Measurements from ENCODE around the gene EPRS1. TPM values are rescaled to one million over a fixed set of nuclear protein-coding genes. Genes with fewer than 3 reads are reported as not detected.

Gene EPRS1
- total and polyA plus RNA-seq, 9 of the 15 experiments (the other 6 are each of a cell fraction or from before 2014, with no cell fraction given), result 129 to 291 (median 248) TPM

- no peak for TF ChIP-seq MGA (IDR thresholded peaks at IDR 0.05)
- TF ChIP-seq, protein P1, sequence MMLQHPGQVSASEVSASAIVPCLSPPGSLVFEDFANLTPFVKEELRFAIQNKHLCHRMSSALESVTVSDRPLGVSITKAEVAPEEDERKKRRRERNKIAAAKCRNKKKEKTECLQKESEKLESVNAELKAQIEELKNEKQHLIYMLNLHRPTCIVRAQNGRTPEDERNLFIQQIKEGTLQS (IDR thresholded peaks at IDR 0.05), result peak; percentile 94
- TF ChIP-seq, protein P1 (CRISPR knock-in tag; conservative IDR thresholded peaks at IDR 0.05), result no peak
- no peak for TF ChIP-seq BMI1 (IDR thresholded peaks at IDR 0.05; ENCODE audit: low read length)
- TF ChIP-seq RNF2 (IDR thresholded peaks at IDR 0.05), result peak; percentile 80
- TF ChIP-seq, protein P2, sequence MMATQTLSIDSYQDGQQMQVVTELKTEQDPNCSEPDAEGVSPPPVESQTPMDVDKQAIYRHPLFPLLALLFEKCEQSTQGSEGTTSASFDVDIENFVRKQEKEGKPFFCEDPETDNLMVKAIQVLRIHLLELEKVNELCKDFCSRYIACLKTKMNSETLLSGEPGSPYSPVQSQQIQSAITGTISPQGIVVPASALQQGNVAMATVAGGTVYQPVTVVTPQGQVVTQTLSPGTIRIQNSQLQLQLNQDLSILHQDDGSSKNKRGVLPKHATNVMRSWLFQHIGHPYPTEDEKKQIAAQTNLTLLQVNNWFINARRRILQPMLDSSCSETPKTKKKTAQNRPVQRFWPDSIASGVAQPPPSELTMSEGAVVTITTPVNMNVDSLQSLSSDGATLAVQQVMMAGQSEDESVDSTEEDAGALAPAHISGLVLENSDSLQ (IDR thresholded peaks at IDR 0.05), result peak; percentile 59
- peak; percentile 54 for TF ChIP-seq TAF1 (IDR thresholded peaks at IDR 0.05; ENCODE audit: control insufficient read depth, extremely low read depth, insufficient read depth, low read length, severe bottlenecking)
- TF ChIP-seq, protein P3, sequence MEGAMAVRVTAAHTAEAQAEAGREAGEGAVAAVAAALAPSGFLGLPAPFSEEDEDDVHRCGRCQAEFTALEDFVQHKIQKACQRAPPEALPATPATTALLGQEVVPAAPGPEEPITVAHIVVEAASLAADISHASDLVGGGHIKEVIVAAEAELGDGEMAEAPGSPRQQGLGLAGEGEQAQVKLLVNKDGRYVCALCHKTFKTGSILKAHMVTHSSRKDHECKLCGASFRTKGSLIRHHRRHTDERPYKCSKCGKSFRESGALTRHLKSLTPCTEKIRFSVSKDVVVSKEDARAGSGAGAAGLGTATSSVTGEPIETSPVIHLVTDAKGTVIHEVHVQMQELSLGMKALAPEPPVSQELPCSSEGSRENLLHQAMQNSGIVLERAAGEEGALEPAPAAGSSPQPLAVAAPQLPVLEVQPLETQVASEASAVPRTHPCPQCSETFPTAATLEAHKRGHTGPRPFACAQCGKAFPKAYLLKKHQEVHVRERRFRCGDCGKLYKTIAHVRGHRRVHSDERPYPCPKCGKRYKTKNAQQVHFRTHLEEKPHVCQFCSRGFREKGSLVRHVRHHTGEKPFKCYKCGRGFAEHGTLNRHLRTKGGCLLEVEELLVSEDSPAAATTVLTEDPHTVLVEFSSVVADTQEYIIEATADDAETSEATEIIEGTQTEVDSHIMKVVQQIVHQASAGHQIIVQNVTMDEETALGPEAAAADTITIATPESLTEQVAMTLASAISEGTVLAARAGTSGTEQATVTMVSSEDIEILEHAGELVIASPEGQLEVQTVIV (CRISPR knock-in tag; IDR thresholded peaks at IDR 0.05; ENCODE audit: borderline replicate concordance), result peak; percentile 99
These were observed at the start of gene EPRS1 (continued) for GRCh38 chr1:220046052-220046930.
